Thyroid gland (tissue), 4 donors: ENCODE measurements around the gene HOXC9. TPM values are rescaled to one million over a fixed set of nuclear protein-coding genes. Genes with fewer than 3 reads are reported as not detected.

Experiments
- DNase-seq, 2 donors: peaks; one replicate each; pipeline ENCODE4 v3.0.0-alpha.2; 2019
- H3K27ac ChIP-seq, 3 donors: fragments of 200-600 bp; sonication (generic); 1 replicate in 2 of 3; 2 replicates in 1 of 3; pipeline ENCODE4 v1.5.1; 2016 to 2019; ENCODE audit warnings: mild to moderate bottlenecking in 1 of 3, moderate library complexity in 1 of 3
- H3K27me3 ChIP-seq: fragments of 200-600 bp; sonication (generic); one replicate; pipeline ENCODE4 v1.5.1; 2019
- H3K36me3 ChIP-seq, 2 donors: fragments of 200-600 bp; sonication (generic); one replicate each; pipeline ENCODE4 v1.5.1; 2016 to 2019
- H3K4me1 ChIP-seq, 2 donors: fragments of 200-600 bp; sonication (generic); one replicate each; pipeline ENCODE4 v1.5.1; 2017 to 2019
- H3K4me3 ChIP-seq, 3 donors: fragments of 200-600 bp; sonication (generic); replicated peaks in 1 of 3; 1 replicate in 2 of 3; 2 replicates in 1 of 3; pipeline ENCODE4 v1.5.1; 2016; ENCODE audit warnings: mild to moderate bottlenecking in 1 of 3
- H3K9me3 ChIP-seq: fragments of 200-600 bp; sonication (generic); one replicate; pipeline ENCODE4 v1.5.1; 2017
- CTCF ChIP-seq, 6 experiments: fragments of 200-600 bp in 3 of 6; fragments of 450-650 bp in 3 of 6; sonication (generic) in 3 of 6; IDR thresholded peaks; one replicate each; pipeline ENCODE4 v1.5.1; 2016 to 2019; ENCODE audit warnings: antibody characterized with exemption in 6 of 6, mild to moderate bottlenecking in 2 of 6, inconsistent platforms in 1 of 6, moderate library complexity in 1 of 6
- POLR2A ChIP-seq, 2 donors: fragments of 450-650 bp; IDR thresholded peaks; one replicate each; pipeline ENCODE4 v1.6.1; 2017; ENCODE audit warnings: antibody characterized with exemption in 2 of 2, mild to moderate bottlenecking in 2 of 2, moderate library complexity in 1 of 2
- WGBS, 2 donors: methylation state at CpG; one replicate each; pipeline ENCODE4 v1.1.5; 2017; 5-methylcytosine and 5-hydroxymethylcytosine counted together
- intact Hi-C: fragments of 100-400 bp; cut with DNase I; formaldehyde crosslinking; loops from one replicate; pipeline ENCODE4 v1.15.1; 2023
- total RNA-seq, 4 donors: library from RNA; depleted of rRNA; stranded (reverse); fragments of >200 nt; gene quantifications; one replicate each; pipeline ENCODE4 v1.2.3, GENCODE V29; 2016

HOXC9 gene
- total RNA-seq, 4 donors from 2014 or later = 0.22 to 0.27 TPM; not detected in 2

DNA sequence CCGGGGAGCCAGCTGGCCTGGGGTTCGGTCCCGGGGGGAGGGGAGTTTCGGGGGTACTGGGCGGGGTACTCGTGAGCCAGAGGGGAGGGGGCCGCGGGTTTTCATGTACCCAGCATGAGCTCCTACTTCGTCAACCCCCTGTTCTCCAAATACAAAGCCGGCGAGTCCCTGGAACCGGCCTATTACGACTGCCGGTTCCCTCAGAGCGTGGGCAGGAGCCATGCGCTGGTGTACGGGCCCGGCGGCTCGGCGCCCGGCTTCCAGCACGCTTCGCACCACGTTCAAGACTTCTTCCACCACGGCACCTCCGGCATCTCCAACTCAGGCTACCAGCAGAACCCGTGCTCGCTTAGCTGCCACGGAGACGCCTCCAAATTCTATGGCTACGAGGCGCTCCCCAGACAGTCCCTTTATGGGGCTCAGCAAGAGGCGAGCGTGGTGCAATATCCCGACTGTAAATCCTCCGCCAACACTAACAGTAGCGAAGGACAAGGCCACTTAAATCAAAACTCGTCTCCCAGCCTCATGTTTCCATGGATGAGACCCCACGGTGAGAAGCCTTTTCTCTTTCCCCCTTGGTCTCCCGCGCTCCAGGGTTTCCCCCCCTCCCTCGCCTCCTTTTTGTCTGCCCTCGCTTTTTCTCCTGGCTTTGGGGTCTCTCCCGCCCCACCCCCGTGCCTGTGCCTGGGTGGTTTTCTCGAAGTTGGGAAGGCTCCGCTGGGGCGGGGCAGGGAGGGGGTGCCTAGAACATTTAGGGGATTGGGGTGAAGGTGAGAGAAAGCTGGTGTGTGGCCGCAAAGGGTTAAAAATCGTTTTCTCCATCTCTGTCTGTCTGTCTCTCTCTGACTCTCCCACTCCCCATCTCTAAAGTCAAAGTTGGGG, 9.5 kb downstream of the HOXC9 start:
- DNase-seq = no peak
- TF ChIP-seq CTCF (IDR thresholded peaks at IDR 0.05) (no peak), POLR2A (IDR thresholded peaks at IDR 0.05) (no peak)
- no peak overlapping the region for H3K4me3 ChIP-seq
- H3K36me3 ChIP-seq = no peaks in the 10 kb centered on the region
- H3K9me3 ChIP-seq = no peaks in the 10 kb centered on the region
- H3K4me1 ChIP-seq = peaks cover 0 to 20% of the 10 kb centered on the region in 2 donors
- peaks cover 64% of the 10 kb centered on the region for H3K27me3 ChIP-seq
- intact Hi-C loops = loop anchor here (5.0 kb wide), 1 partner anchor 193 kb away; no protein-coding TSS in a partner anchor
- 4% methylated on average over 40 to 47 of the region's 51 CpGs for WGBS, 2 donors
- no peak overlapping the region for H3K27ac ChIP-seq

- Histone ChIP-seq H3K27ac (no peak overlapping the region), H3K4me3 (no peak overlapping the region), H3K36me3 (no peaks in the 10 kb centered on the region), H3K27me3 (peaks cover 65% of the 10 kb centered on the region), H3K4me1 (peaks cover 0 to 22% of the 10 kb centered on the region in 2 donors), H3K9me3 (no peaks in the 10 kb centered on the region)
- no peak for DNase-seq
- WGBS, 2 donors = 13 to 30% methylated on average over 10 of the region's 10 CpGs
- intact Hi-C loops = no loop called here
- TF ChIP-seq POLR2A (IDR thresholded peaks at IDR 0.05) (no peak), CTCF (IDR thresholded peaks at IDR 0.05) (no peak)
Observed at GRCh38 chr12:54010053-54010971, 10.4 kb downstream of the HOXC9 start.

GRCh38 chr12:54010972-54011664, 11.2 kb downstream of the HOXC9 start:
- Histone ChIP-seq H3K27me3 (peaks cover 69% of the 10 kb centered on the region), H3K9me3 (no peaks in the 10 kb centered on the region), H3K27ac (no peak overlapping the region), H3K4me3 (no peak overlapping the region), H3K4me1 (peaks cover 0 to 16% of the 10 kb centered on the region in 2 donors), H3K36me3 (no peaks in the 10 kb centered on the region)
- WGBS, 2 donors = 7 to 10% methylated on average over 17 of the region's 17 CpGs
- intact Hi-C loops = no loop called here
- DNase-seq = no peak
- TF ChIP-seq CTCF (IDR thresholded peaks at IDR 0.05) (no peak), POLR2A (IDR thresholded peaks at IDR 0.05) (no peak)

GRCh38 chr12:54011665-54012532, 11.9 kb downstream of the HOXC9 start:
- peaks cover 69% of the 10 kb centered on the region for H3K27me3 ChIP-seq
- 18 to 29% methylated on average over 14 of the region's 14 CpGs for WGBS, 2 donors
- H3K4me3 ChIP-seq = no peak overlapping the region

More at GRCh38 chr12:54011665-54012532, 11.9 kb downstream of the HOXC9 start:
- no peaks in the 10 kb centered on the region for H3K36me3 ChIP-seq
- H3K9me3 ChIP-seq = no peaks in the 10 kb centered on the region
- peaks cover 0 to 9% of the 10 kb centered on the region in 2 donors for H3K4me1 ChIP-seq
- DNase-seq = no peak
- intact Hi-C loops = no loop called here
- no peak for TF ChIP-seq CTCF (IDR thresholded peaks at IDR 0.05)
- TF ChIP-seq POLR2A (IDR thresholded peaks at IDR 0.05) = no peak
- no peak overlapping the region for H3K27ac ChIP-seq
